Measurements from ENCODE around the gene RANBP2.

Gene RANBP2

GRCh38 chr2:108810993-108811957, 92.0 kb downstream of the RANBP2 start:
- Histone ChIP-seq H3K4me3 (ENCODE audit: low read depth, low read length) (no peak overlapping the region), H3K36me3 (peaks cover 10% of the 10 kb centered on the region), H3K27me3 (no peaks in the 10 kb centered on the region), H3K9me3 (no peaks in the 10 kb centered on the region), H3K4me1 (no peaks in the 10 kb centered on the region)
- TF ChIP-seq, protein P1, sequence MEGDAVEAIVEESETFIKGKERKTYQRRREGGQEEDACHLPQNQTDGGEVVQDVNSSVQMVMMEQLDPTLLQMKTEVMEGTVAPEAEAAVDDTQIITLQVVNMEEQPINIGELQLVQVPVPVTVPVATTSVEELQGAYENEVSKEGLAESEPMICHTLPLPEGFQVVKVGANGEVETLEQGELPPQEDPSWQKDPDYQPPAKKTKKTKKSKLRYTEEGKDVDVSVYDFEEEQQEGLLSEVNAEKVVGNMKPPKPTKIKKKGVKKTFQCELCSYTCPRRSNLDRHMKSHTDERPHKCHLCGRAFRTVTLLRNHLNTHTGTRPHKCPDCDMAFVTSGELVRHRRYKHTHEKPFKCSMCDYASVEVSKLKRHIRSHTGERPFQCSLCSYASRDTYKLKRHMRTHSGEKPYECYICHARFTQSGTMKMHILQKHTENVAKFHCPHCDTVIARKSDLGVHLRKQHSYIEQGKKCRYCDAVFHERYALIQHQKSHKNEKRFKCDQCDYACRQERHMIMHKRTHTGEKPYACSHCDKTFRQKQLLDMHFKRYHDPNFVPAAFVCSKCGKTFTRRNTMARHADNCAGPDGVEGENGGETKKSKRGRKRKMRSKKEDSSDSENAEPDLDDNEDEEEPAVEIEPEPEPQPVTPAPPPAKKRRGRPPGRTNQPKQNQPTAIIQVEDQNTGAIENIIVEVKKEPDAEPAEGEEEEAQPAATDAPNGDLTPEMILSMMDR (IDR thresholded peaks at IDR 0.05; ENCODE audit: low read depth, low read length) = no peak
- DNase-seq = no peak

GRCh38 chr2:108813732-108814131, 94.5 kb downstream of the RANBP2 start:
- DNase-seq = no peak

GRCh38 chr2:108820482-108820881, 101.2 kb downstream of the RANBP2 start:
- Histone ChIP-seq H3K36me3 (peaks cover 14% of the 10 kb centered on the region), H3K4me3 (ENCODE audit: low read depth, low read length) (no peak overlapping the region), H3K4me1 (no peaks in the 10 kb centered on the region), H3K27me3 (no peaks in the 10 kb centered on the region), H3K9me3 (no peaks in the 10 kb centered on the region)
- no peak for DNase-seq
- TF ChIP-seq, protein P1 (IDR thresholded peaks at IDR 0.05; ENCODE audit: low read depth, low read length) = no peak

More at GRCh38 chr2:108813732-108814131, 94.5 kb downstream of the RANBP2 start:
- H3K4me1 ChIP-seq = no peaks in the 10 kb centered on the region
- TF ChIP-seq, protein P1 (IDR thresholded peaks at IDR 0.05; ENCODE audit: low read depth, low read length) = no peak
- no peaks in the 10 kb centered on the region for H3K27me3 ChIP-seq
- no peaks in the 10 kb centered on the region for H3K9me3 ChIP-seq
- peaks cover 12% of the 10 kb centered on the region for H3K36me3 ChIP-seq
- no peak overlapping the region for H3K4me3 ChIP-seq (ENCODE audit: low read depth, low read length)

DNA sequence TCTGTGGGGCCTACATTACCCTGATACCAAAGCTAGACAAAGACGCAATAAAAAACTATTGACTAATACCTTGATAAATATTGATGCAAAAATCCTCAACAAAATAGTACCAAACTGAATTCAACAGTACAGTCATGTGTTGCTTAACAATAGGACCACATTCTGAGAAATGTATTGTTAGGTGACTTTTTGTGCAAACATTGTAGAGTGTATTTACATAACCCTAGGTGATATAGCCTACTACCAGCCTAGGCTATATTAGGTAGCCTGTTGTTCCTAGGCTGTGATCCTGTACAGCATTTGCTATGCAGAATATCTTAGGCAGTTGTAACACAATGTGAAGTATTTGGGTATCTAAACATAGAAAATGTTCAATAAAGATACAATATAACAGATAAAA, 104.0 kb downstream of the RANBP2 start:
- TF ChIP-seq, protein P1 (IDR thresholded peaks at IDR 0.05; ENCODE audit: low read depth, low read length) = no peak
- Histone ChIP-seq H3K4me3 (ENCODE audit: low read depth, low read length) (no peak overlapping the region), H3K27me3 (no peaks in the 10 kb centered on the region), H3K36me3 (0 out of 2 replicates have a peak, but pooled peaks cover 2% of the 10 kb centered on the region), H3K9me3 (no peaks in the 10 kb centered on the region), H3K4me1 (no peaks in the 10 kb centered on the region)
- no peak for DNase-seq

DNA sequence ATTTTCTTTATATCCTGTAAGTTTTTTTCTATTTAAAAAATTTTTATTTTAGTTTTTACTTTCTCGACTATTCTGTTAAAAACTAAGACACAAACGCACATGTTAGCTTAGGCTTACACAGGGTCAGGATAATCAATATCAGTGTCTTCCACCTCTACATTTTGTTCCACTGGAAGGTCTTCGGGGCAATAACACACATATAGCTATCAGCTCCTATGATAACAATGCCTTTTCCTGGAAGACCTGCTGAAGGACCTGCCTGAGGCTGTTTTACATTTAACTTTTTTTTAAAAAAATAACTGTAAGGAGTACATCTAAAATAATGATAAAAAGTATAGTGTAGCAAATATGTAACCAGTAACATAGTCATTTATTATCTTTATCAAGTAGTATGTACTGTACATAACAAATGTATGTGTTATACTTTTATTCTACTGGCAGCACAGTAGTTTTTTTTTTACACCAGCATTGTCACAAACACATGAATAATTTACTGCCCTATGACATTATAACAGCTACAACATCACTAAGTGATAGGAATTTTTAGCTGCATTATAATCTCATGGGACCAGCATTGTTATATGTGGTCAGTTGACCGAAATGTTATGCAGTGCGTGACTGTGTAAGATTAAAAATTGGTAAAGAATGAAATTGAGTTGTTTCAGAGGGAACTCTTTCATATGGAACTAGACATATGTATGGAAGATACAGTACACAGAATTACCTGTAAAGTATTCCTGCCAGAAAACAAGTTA, 105.2 kb downstream of the RANBP2 start:
- Histone ChIP-seq H3K4me3 (ENCODE audit: low read depth, low read length) (no peak overlapping the region), H3K36me3 (no peaks in the 10 kb centered on the region), H3K27me3 (no peaks in the 10 kb centered on the region), H3K4me1 (no peaks in the 10 kb centered on the region), H3K9me3 (no peaks in the 10 kb centered on the region)
- TF ChIP-seq, protein P1 (IDR thresholded peaks at IDR 0.05; ENCODE audit: low read depth, low read length) = no peak
- DNase-seq = no peak

Measured in BE2C (cell line).